ENCODE data around the gene TBC1D24. TPM values are rescaled to one million over a fixed set of nuclear protein-coding genes. Genes with fewer than 3 reads are reported as not detected.

TBC1D24 gene
- total RNA-seq, 4 donors from 2014 or later: 0.59 to 21.6 (median 4.6) TPM

DNA sequence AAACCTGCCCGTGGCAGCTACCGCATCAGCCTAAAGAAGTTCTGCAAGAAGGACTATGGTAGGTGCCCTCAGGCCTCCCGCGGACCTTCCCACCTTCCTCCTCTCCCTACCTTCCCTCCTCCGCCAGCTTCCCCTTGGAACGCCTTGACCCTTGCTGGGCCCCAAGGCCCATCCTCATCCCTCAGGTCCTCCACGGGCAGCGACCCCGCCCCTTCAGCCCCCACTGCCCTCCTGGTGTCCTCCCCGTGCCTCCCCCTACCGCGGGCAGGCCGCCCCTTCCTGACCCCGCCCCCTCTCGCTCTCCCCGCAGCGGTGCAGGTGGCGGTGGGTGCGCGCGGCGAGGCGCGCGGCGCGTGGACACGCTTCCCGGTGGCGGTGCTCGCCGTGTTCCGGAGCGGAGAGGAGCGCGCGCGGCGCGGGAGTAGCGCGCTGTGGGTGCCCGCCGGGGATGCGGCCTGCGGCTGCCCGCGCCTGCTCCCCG lies 1.4 kb upstream of the TBC1D24 start:
- Histone ChIP-seq H3K4me1 (peaks cover 0 to 34% of the 10 kb centered on the region in 2 donors), H3K4me3 (no peak overlapping the region), H3K9me3 (no peaks in the 10 kb centered on the region), H3K27me3 (peaks cover 4 to 44% of the 10 kb centered on the region in 2 donors), H3K36me3 (no peaks in the 10 kb centered on the region), H3K27ac (no peak overlapping the region)
- no peak for DNase-seq
- TF ChIP-seq POLR2A (IDR thresholded peaks at IDR 0.05): no peak
- TF ChIP-seq, protein P1, sequence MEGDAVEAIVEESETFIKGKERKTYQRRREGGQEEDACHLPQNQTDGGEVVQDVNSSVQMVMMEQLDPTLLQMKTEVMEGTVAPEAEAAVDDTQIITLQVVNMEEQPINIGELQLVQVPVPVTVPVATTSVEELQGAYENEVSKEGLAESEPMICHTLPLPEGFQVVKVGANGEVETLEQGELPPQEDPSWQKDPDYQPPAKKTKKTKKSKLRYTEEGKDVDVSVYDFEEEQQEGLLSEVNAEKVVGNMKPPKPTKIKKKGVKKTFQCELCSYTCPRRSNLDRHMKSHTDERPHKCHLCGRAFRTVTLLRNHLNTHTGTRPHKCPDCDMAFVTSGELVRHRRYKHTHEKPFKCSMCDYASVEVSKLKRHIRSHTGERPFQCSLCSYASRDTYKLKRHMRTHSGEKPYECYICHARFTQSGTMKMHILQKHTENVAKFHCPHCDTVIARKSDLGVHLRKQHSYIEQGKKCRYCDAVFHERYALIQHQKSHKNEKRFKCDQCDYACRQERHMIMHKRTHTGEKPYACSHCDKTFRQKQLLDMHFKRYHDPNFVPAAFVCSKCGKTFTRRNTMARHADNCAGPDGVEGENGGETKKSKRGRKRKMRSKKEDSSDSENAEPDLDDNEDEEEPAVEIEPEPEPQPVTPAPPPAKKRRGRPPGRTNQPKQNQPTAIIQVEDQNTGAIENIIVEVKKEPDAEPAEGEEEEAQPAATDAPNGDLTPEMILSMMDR (IDR thresholded peaks at IDR 0.05): no peak
- intact Hi-C loops (cut with DNase I; ENCODE audit: low total_unique reads): no loop called here

DNA sequence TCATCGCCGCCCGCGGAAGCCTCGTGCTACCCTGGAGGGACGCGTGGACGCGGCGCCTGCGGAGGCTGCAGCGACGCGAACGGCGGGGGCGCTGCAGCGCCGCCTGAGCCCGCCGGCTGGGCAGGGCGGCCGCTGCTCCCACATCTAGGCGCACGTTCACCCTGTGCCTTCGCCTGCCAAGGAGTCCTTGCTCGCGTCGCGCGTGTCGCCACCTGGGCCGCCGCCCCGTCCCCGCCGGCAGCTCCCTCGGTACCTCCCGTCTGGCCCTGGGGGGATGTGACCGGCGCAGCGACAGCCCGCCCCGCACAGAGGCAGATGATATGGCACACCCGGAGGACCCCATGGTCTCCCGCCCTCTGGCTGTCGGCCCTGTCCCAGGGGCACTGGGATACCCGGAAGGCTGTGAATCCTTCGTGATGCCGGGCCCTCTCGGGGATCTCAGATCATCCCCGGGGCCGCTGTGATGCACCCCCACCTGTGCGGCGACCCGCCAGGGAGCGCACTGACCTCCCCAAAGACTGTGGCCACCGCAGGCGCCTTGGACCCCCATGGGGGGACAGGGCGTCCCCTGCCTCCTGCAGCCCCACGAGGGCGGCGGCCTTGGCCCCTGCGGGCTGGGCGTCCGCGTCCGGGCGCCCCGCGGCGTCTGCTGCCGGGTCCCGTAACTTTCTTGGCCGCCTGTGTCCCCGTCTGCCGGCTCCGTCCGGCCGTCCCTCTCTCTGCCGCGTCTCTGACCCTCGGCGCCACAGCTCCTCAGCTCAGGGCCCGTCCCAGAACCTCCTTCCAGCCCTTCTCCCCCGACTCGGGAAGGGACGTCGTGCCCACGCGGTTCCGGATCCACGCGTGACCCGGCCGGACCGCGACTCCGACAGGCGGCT lies 689 bp upstream of the TBC1D24 start:
- Histone ChIP-seq H3K4me1 (peaks cover 0 to 34% of the 10 kb centered on the region in 2 donors), H3K27ac (peak overlapping the region; percentile 58 to 63), H3K4me3 (peak overlapping the region; percentile 58), H3K9me3 (no peaks in the 10 kb centered on the region), H3K27me3 (peaks cover 0 to 39% of the 10 kb centered on the region in 2 donors), H3K36me3 (no peaks in the 10 kb centered on the region)
- TF ChIP-seq POLR2A (IDR thresholded peaks at IDR 0.05): peak in 1 of 2 donors; percentile 12
- TF ChIP-seq, protein P1 (IDR thresholded peaks at IDR 0.05): peak in 3 of 4 experiments; percentile 35 to 51 (median 50)
- peak in 1 of 2 donors; percentile 33 for DNase-seq
- intact Hi-C loops (cut with DNase I; ENCODE audit: low total_unique reads): no loop called here

DNA sequence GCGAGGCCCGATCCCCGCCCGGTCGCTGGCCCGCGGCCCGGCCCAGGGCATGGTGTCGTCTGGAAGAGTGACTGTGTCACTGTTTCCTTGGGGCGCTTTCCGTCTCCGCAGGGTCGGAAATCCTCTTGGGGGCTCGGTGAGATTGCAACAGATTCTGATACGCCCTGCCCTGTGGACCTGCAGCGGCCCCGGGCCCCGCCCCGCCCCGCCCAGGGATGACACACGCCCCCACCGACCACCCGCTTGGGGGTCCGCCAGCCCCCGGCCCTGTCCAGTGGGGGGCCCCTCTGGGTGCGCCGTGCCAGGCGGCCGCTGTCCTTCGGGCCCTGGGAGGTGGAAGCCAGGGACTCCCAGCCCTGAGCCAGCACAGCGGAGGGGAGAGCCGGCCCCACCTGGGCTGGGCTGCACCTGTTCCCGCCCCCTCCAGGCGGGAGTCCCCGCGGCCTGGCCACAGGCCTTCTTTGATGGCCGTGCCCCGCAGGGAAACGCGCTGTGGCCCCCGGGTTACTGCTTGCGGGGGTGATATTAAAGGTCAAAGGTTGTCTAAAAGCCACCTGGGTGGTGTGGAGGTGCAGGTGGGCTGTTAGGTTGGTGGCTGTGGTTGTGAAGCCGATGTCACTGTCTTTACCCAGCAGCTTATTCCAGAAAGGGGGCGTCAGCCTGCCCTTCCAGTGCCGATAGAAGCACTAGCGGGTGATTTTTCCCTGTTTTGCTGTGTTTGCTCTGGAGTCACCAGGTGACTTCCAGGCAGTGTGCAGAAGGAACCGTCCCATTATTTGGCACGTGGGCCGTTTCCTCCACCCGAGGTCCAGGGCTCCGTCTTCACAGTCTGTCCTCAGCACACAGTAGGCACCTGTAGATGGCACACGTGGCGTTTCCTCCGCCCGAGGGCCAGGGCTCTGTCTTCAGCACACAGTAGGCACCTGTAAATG lies 752 bp downstream of the TBC1D24 start:
- Histone ChIP-seq H3K4me3 (peak overlapping the region; percentile 58), H3K27ac (peak overlapping the region in 1 of 2 donors; percentile 63), H3K36me3 (no peaks in the 10 kb centered on the region), H3K27me3 (peaks cover 0 to 30% of the 10 kb centered on the region in 2 donors), H3K9me3 (no peaks in the 10 kb centered on the region), H3K4me1 (peaks cover 0 to 34% of the 10 kb centered on the region in 2 donors)
- intact Hi-C loops (cut with DNase I; ENCODE audit: low total_unique reads): no loop called here
- TF ChIP-seq POLR2A (IDR thresholded peaks at IDR 0.05): no peak
- TF ChIP-seq, protein P1 (IDR thresholded peaks at IDR 0.05): no peak
- DNase-seq: no peak

DNA sequence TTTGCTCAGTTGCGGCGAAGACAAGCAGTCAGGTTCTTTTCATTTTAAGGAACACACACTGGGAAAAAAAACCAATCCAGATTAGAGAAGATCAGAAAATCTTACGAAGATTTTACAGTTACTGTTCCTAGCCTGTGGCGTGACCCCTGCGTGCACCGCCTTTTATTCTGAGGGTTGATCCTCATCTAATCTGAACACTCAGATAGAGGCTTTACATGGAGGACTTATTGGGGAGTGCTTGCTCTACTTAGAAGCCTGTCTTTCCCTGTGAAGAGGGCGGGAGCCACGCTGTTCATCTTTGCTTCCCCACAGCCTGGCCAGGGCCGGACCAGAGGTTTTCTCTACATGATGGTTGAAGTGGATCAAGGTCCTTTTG lies 1.4 kb downstream of the TBC1D24 start:
- TF ChIP-seq POLR2A (IDR thresholded peaks at IDR 0.05): no peak
- TF ChIP-seq, protein P1 (IDR thresholded peaks at IDR 0.05): no peak
- Histone ChIP-seq H3K36me3 (no peaks in the 10 kb centered on the region), H3K4me3 (no peak overlapping the region), H3K27ac (no peak overlapping the region), H3K9me3 (no peaks in the 10 kb centered on the region), H3K27me3 (peaks cover 0 to 25% of the 10 kb centered on the region in 2 donors), H3K4me1 (peaks cover 0 to 28% of the 10 kb centered on the region in 2 donors)
- intact Hi-C loops (cut with DNase I; ENCODE audit: low total_unique reads): no loop called here
- no peak for DNase-seq
